Bronchial epithelial cell (primary cell): ENCODE results near the gene PSMC3. TPM values are rescaled to one million over a fixed set of nuclear protein-coding genes. Genes with fewer than 3 reads are reported as not detected.
A peak's percentile ranks its signal among the peaks of the same experiment; 100 is the strongest.

Experiments
- DNase-seq: peaks from one replicate; pipeline ENCODE4 v3.0.0-alpha.2; 2010; ENCODE audit warnings: low read depth
- FAIRE-seq: peaks from 2 replicates; lab custom pipeline; 2011; peaks lifted over from hg19 to GRCh38; lab: Jason Lieb, UNC
- H3K27me3 ChIP-seq: 2 replicates; pipeline ENCODE4 v1.5.1; 2011; ENCODE audit warnings: low read length; ENCODE audit not compliant: control insufficient read depth, insufficient read depth
- H3K36me3 ChIP-seq: 2 replicates; pipeline ENCODE4 v1.5.1; 2011; ENCODE audit warnings: low read length; ENCODE audit not compliant: control insufficient read depth, insufficient read depth
- H3K4me3 ChIP-seq: 2 replicates; pipeline ENCODE4 v1.5.1; 2011; ENCODE audit warnings: mild to moderate bottlenecking, low read depth, low read length, control low read depth
- CTCF ChIP-seq: IDR thresholded peaks from 2 replicates; pipeline ENCODE4 v1.5.1; 2011; ENCODE audit warnings: mild to moderate bottlenecking, moderate library complexity, low read length, control low read depth, inconsistent platforms; ENCODE audit not compliant: insufficient read depth, severe bottlenecking
- total RNA-seq: library from RNA; depleted of rRNA; stranded (reverse); fragments of >200 nt; gene quantifications from 2 replicates; pipeline ENCODE4 v1.2.1, GENCODE V29; 2014

Gene PSMC3
- total RNA-seq, 1 donor from 2014 or later, result 141 TPM

- TF ChIP-seq CTCF, result no peak
- Histone ChIP-seq H3K36me3 (no peaks in the 10 kb centered on the region), H3K4me3 (no peak overlapping the region), H3K27me3 (no peaks in the 10 kb centered on the region)
- DNase-seq (no peak), FAIRE-seq (peak; percentile 13)
These were observed 16.9 kb upstream of the PSMC3 start for GRCh38 chr11:47443028-47443700.

GRCh38 chr11:47442514-47442913 is 16.3 kb upstream of the PSMC3 start:
- no peaks in the 10 kb centered on the region for H3K27me3 ChIP-seq
- FAIRE-seq (no peak), DNase-seq (no peak)
- no peaks in the 10 kb centered on the region for H3K36me3 ChIP-seq
- no peak for TF ChIP-seq CTCF
- no peak overlapping the region for H3K4me3 ChIP-seq

- no peak for TF ChIP-seq CTCF
- FAIRE-seq (no peak), DNase-seq (no peak)
- Histone ChIP-seq H3K36me3 (no peaks in the 10 kb centered on the region), H3K27me3 (no peaks in the 10 kb centered on the region), H3K4me3 (no peak overlapping the region)
These were observed 15.2 kb upstream of the PSMC3 start for GRCh38 chr11:47441421-47441820.

- FAIRE-seq, result no peak
These were observed 13.8 kb upstream of the PSMC3 start for GRCh38 chr11:47440054-47440476.

GRCh38 chr11:47438721-47439120 is 12.5 kb upstream of the PSMC3 start:
- no peak for FAIRE-seq
- H3K27me3 ChIP-seq, result no peaks in the 10 kb centered on the region
- no peak for DNase-seq
- H3K4me3 ChIP-seq, result no peak overlapping the region
- no peaks in the 10 kb centered on the region for H3K36me3 ChIP-seq
- no peak for TF ChIP-seq CTCF

More at GRCh38 chr11:47440054-47440476, 13.8 kb upstream of the PSMC3 start:
- Histone ChIP-seq H3K27me3 (no peaks in the 10 kb centered on the region), H3K36me3 (no peaks in the 10 kb centered on the region), H3K4me3 (no peak overlapping the region)
- DNase-seq, result no peak
- TF ChIP-seq CTCF, result no peak
